Activated T-cell treated with anti-CD3 and anti-CD28 coated beads for 48 hours (primary cell): Measurements from ENCODE around the gene PAX5.

Source experiments
- DNase-seq: peaks from one replicate; pipeline ENCODE4 v3.0.0-alpha.2; 2020; ENCODE audit warnings: low read depth

The PAX5 gene

GRCh38 chr9:36961051-36961450 lies 73.0 kb downstream of the PAX5 start:
- no peak for DNase-seq

DNA sequence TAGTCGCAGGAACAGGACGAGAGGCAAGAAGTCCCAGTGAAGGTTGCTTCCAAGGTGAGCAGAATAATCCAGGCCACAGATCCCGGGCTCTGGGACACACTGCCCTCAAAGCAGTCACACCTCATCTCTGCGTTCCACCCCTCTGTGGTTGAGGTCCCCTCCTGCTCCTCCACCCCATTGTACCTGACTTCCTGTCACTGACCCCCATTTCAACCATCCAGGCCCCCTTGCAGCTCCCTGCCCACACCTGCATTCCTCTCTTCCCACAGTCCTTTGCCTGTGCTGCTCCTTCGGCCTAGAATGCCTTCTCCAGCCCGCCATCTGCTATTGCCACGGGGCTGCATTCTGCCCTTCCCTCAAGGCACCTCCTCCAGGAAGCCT lies 73.5 kb downstream of the PAX5 start:
- DNase-seq = no peak

- no peak for DNase-seq
Measured at GRCh38 chr9:36959681-36960574, 74.1 kb downstream of the PAX5 start.

- DNase-seq = no peak
Measured at GRCh38 chr9:36956908-36957307, 77.2 kb downstream of the PAX5 start.

DNA sequence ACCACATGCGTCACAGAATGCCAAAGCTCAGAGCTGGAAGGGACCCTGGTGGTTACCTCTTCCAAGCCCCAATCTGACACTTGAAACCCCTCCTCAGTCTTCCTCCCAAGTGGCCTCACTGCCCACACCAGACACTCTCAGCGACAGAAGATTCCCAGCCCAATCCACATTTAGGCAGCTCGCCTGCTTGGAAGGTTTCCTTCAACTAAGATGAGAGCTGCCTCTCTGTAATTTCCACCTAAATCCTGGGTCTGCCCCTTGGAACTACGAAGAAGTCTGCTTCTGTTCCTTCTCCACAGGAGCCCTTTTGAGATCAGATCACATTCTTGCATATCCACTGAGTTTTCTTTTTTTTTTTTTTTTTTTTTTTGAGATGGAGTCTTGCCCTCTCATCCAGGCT lies 83.7 kb downstream of the PAX5 start:
- DNase-seq = no peak

DNA sequence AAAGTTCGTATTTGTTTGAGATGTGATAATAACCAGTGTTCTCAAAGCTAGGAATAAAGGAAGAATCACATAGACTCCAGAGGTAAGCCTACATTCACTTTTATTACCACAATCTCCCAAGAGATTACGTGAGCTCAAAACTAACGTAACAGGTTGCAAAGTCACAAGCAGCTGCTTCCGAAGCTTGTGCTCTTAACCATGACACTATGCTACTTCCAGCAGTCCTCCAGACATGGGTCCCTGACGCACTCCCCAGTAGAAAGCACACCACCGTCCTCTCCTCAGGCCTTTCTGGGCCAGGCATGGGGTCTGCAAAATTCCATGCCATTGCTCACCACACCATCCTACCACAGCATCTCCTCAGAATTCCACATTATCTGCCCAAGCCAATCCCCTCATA lies 84.6 kb downstream of the PAX5 start:
- DNase-seq = no peak

DNA sequence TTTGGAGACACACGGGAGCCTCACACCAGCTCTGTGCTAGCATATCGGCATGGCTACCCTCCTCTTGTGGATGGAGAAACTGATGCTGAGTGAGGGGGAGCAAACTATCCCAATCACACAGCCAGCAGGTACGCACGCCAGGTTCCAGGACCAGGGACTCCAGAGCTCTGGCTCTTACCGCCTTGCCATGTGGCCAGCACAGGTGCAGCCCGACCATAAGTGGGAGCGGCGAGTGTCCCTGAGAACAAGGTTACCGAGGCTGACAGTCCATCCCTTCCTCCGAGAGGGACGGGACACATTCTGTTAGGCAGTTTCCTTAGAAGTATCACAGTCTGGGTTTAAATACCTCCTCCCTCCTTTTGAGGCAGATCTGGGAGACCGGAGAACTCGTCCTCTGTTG lies 86.0 kb downstream of the PAX5 start:
- no peak for DNase-seq

DNA sequence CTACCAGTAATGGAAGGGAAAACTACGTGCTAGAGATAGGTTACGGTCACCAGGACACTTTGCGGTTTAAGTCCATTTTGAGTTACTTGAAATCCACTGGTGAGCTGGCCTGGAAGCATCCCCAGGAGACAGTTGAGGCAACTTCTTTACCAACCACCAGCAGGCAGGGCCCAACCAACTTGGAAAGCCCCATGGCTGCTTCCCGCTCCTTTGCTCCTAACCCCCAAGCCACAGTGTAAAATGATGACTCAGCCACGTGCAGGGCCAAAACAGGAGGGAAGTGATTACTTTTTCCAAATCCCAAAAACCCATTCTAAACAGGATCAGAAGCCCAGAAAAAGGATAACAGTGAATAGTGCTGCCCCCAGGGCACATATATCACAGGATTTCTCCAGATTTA lies 87.4 kb downstream of the PAX5 start:
- DNase-seq = no peak

DNA sequence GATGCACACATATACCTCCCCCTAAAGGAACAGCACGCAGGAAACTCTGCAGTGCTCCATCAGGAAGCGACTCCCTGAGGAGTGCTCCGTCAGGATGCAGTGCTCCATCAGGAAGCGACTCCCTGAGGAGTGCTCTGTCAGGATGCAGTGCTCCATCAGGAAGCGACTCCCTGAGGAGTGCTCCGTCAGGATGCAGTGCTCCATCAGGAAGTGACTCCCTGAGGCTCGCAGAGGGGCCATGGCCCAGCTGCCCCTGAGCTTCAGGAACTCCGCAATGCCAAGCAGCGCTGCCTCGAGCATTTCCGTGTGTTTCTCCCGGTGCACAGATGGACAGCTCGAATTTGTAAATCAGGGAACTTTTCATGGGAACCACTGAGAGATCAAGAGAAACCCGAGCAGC lies 88.1 kb downstream of the PAX5 start:
- no peak for DNase-seq

DNA sequence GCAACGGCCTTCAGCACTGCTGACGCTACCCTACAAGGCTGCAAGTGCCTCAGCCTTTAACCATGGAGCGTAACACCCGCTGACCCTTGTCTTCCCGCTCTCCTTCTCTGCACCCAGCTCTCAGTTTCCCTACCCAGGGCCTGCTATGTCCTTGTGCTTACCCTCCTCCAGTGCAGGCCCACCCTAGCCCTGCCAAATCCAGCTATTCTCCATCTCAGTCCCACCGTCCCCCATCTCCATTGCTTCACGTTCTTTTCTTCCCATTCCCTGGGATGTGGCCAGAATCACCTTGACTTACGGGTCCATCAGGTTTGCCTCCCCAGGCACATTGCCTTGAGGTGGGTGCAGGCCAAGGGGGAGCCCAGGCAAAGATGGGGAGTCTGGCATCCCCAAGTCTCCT lies 91.2 kb downstream of the PAX5 start:
- no peak for DNase-seq

DNA sequence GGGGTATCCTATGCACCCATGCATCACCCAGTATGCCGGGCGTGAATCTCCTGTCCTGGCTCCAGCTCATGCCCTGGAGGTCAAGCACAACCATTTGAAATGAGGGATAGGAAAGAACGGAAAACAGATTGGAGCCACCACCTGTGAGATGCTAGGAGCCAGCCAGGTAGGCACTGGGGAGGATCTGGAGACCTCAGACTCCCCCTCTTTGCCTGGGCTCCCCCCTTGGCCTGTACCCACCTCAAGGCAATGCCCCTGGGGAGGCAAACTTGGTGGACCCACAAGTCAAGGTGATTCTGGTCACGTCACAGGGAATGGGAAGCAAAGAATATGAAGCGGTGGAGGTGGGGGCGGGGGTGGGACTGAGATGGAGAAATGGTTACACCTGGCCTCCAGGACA lies 92.6 kb downstream of the PAX5 start:
- no peak for DNase-seq

GRCh38 chr9:36940881-36941280 lies 93.2 kb downstream of the PAX5 start:
- DNase-seq = no peak

- no peak for DNase-seq
Measured at GRCh38 chr9:36940500-36940853, 93.6 kb downstream of the PAX5 start.

DNA sequence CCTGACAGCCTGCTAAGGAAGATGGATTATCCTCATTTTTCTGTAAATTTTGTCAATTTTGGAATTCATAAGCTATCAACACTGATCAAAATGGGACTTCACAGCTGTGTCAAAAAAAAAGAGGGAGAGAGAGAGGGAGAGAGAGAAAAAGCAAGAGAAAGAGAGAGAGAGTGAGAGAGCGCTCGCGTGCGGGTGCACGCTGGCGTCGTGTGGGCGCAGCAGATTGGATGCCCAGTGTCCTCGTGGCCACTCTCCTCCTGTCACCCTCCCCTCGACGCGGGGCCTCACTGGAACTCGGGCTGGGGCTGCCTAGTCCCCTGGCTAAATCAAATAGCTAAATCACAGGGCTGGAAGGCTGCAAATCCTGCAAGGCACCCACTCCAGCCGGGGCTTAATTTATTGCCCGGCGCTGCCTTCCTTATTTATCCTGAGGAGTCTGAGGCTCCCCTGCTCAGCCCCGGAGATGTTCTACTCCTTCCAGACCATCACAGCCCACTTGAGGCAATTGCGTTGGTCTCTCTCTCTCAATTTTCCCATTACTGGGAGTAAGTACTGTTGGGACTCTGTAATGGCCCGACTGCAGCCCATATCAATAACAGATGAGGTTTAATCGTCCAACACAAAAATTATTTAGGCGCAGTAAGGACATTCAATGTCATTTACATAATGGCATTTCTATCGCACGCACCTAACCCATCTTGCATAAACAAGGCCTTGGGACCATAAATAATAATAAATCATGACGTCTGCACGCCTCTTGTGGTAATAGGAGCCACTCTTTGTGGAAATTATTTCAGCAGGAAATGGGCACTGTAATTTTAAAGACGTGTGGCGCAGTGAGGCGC lies 94.2 kb downstream of the PAX5 start:
- no peak for DNase-seq

DNA sequence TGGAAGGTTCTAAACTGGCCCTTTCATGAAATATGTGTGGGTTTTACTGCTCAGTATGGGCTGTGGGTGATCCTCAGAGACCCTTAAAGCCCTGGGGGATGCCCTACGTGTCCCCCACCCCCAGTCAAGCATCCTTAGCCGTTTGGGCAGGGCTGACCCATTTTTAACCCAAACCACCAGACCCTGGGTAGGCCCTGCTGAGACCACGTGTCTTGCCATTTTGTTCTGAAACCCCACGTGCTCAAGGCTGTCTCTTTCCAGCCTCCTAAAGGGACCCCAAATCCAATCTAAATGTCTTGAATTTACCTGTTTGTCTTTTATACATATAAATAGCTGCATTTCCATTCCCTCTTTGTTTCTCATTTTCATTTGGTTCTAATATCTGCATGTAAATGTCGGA lies 94.9 kb downstream of the PAX5 start:
- no peak for DNase-seq

DNA sequence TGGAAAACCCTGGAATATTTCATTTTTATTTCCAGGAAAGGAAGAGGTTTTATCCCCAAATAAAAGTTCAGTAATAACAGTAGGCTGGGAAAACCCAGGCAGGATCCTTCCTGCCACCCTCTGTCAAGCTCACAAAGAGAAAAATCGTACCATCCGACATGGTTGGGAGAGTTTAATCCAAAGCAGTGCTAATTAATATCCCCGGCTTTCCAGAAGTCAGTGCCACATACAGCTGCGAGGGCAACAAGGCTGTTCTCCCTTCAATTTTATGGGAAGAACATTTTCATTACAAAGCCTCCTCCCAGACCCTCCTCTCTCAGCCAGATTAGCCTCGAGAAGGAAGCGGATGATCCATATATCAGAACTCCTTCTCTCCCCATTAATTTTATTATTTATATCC lies 95.5 kb downstream of the PAX5 start:
- no peak for DNase-seq

GRCh38 chr9:36937951-36938350 lies 96.1 kb downstream of the PAX5 start:
- DNase-seq = no peak

GRCh38 chr9:36937346-36937745 lies 96.7 kb downstream of the PAX5 start:
- no peak for DNase-seq

GRCh38 chr9:36936498-36936831 lies 97.6 kb downstream of the PAX5 start:
- DNase-seq = no peak

- DNase-seq = no peak
Measured at GRCh38 chr9:36935768-36936497, 98.1 kb downstream of the PAX5 start.

- no peak for DNase-seq
Measured at GRCh38 chr9:36935332-36935731, 98.7 kb downstream of the PAX5 start.

- DNase-seq = no peak
Measured at GRCh38 chr9:36934478-36935065, 99.5 kb downstream of the PAX5 start.
